Measurements from ENCODE around the gene CMIP.
A peak's percentile ranks its signal among the peaks of the same experiment; 100 is the strongest.

Gene CMIP

DNA sequence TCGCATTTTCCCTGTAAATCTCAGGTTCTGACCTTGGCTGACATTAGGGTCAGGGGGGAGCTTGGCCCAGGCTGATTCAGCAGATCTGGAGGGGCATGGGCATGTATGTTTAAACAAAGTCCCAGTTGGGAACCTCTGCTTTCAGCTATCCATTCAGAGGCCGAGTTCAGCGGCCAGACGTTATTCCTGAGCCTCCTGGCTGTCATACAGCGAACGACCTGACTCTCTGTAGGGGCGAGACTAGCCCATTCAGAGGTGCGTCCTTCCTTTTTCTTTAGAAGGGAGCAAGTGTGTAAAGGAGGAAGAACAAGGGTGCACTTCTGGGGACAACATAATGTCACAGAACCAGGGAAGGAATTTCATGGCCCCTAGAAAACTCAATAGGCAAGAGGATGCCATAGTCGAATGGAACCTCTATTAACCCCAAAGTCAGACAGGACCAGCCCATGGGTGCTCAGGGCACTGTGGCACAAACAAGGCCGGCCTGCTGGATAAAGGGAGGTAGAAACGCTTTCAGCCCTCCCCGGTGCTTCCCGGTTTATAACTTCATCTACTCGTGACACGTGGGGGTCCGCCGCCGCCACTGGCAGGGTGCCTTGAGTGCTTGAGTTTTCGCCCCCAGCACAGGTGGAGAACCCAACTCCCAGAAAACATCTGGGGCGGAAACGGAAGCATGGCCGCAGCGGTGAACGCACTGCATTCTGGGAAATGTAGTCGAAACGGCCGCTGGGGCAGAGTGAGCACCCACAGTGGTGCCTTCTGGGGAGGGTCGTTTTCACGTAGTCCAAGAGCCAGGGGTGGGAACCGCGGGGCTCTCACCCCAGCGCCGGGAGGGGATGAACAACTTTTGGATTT is 301.3 kb downstream of the CMIP start:
- peak overlapping the region; percentile 26 to 44 for H3K9ac ChIP-seq (ENCODE audit: low read depth in 1 of 2, low read length in 2 of 2)

GRCh38 chr16:81746566-81746965 is 302.0 kb downstream of the CMIP start:
- peaks cover 4 to 5% of the 10 kb centered on the region in 2 donors for H3K4me1 ChIP-seq (ENCODE audit: control insufficient read depth in 2 of 2, insufficient read depth in 2 of 2, low read length in 2 of 2)
- H3K27me3 ChIP-seq (ENCODE audit: control insufficient read depth in 2 of 2, insufficient read depth in 2 of 2, low read length in 2 of 2): no peaks in the 10 kb centered on the region
- no peak overlapping the region for H3K9ac ChIP-seq (ENCODE audit: low read depth in 1 of 2, low read length in 2 of 2)
- H3K36me3 ChIP-seq (ENCODE audit: control insufficient read depth in 2 of 2, insufficient read depth in 2 of 2, low read length in 2 of 2): no peaks in the 10 kb centered on the region
- H3K4me3 ChIP-seq (ENCODE audit: low read length in 2 of 2): peak overlapping the region; percentile 52 to 73
- H3K9me3 ChIP-seq (ENCODE audit: control insufficient read depth in 2 of 2, low read length in 2 of 2): no peaks in the 10 kb centered on the region
- no peak overlapping the region for H3K27ac ChIP-seq (ENCODE audit: low read depth in 2 of 2, low read length in 2 of 2)

More for the DNA sequence above, 301.3 kb downstream of the CMIP start:
- Histone ChIP-seq H3K4me3 (ENCODE audit: low read length in 2 of 2) (peak overlapping the region; percentile 52 to 73), H3K27me3 (ENCODE audit: control insufficient read depth in 2 of 2, insufficient read depth in 2 of 2, low read length in 2 of 2) (no peaks in the 10 kb centered on the region), H3K9me3 (ENCODE audit: control insufficient read depth in 2 of 2, low read length in 2 of 2) (no peaks in the 10 kb centered on the region), H3K27ac (ENCODE audit: low read depth in 2 of 2, low read length in 2 of 2) (peak overlapping the region in 1 of 2 donors; percentile 35), H3K4me1 (ENCODE audit: control insufficient read depth in 2 of 2, insufficient read depth in 2 of 2, low read length in 2 of 2) (peaks cover 4 to 5% of the 10 kb centered on the region in 2 donors), H3K36me3 (ENCODE audit: control insufficient read depth in 2 of 2, insufficient read depth in 2 of 2, low read length in 2 of 2) (no peaks in the 10 kb centered on the region)

DNA sequence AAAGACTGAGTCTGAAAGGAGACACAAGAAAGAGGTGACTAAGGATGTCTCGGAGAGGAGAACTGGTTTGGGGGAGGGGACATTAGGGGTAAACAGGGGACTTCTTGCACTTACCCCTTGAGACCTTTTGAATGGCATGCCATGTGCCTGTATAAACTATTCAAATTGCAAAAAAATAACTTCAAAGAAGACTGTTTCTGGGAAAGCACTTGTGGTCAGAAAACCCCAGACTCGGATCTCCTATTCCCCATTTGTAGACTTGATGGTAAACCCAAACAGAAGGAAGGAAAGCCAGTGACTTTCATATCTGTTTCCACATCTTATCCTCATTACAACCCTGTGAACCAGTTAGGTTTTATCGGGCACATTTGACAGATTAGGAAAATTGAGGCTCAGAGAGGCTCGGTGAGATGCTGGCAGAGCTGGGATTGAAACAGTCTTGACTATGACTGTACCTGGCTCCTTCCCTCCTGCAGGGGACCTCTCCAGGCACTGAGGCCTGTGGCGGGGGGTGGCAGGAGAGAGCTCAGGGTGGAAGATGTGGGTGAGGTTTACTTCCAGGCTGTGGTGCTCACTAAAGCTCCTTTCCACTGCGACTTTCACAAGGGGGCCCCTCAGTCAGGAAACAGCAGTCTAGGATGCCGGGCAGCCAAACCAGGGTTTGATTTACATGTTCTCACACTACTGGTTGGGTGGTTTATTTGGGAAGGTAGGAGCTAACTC is 304.0 kb downstream of the CMIP start:
- no peaks in the 10 kb centered on the region for H3K27me3 ChIP-seq (ENCODE audit: control insufficient read depth in 2 of 2, insufficient read depth in 2 of 2, low read length in 2 of 2)
- H3K4me1 ChIP-seq (ENCODE audit: control insufficient read depth in 2 of 2, insufficient read depth in 2 of 2, low read length in 2 of 2): peaks cover 5 to 10% of the 10 kb centered on the region in 2 donors
- no peak overlapping the region for H3K9ac ChIP-seq (ENCODE audit: low read depth in 1 of 2, low read length in 2 of 2)
- no peak overlapping the region for H3K27ac ChIP-seq (ENCODE audit: low read depth in 2 of 2, low read length in 2 of 2)
- H3K4me3 ChIP-seq (ENCODE audit: low read length in 2 of 2): no peak overlapping the region
- no peaks in the 10 kb centered on the region for H3K9me3 ChIP-seq (ENCODE audit: control insufficient read depth in 2 of 2, low read length in 2 of 2)
- no peaks in the 10 kb centered on the region for H3K36me3 ChIP-seq (ENCODE audit: control insufficient read depth in 2 of 2, insufficient read depth in 2 of 2, low read length in 2 of 2)

- peaks cover 0 to 10% of the 10 kb centered on the region in 2 donors for H3K4me1 ChIP-seq (ENCODE audit: control insufficient read depth in 2 of 2, insufficient read depth in 2 of 2, low read length in 2 of 2)
- peaks cover 0 to 2% of the 10 kb centered on the region in 2 donors for H3K27me3 ChIP-seq (ENCODE audit: control insufficient read depth in 2 of 2, insufficient read depth in 2 of 2, low read length in 2 of 2)
- H3K27ac ChIP-seq (ENCODE audit: low read depth in 2 of 2, low read length in 2 of 2): peak overlapping the region; percentile 2 to 79
- no peaks in the 10 kb centered on the region for H3K9me3 ChIP-seq (ENCODE audit: control insufficient read depth in 2 of 2, low read length in 2 of 2)
- H3K36me3 ChIP-seq (ENCODE audit: control insufficient read depth in 2 of 2, insufficient read depth in 2 of 2, low read length in 2 of 2): no peaks in the 10 kb centered on the region
- no peak overlapping the region for H3K9ac ChIP-seq (ENCODE audit: low read depth in 1 of 2, low read length in 2 of 2)
- no peak overlapping the region for H3K4me3 ChIP-seq (ENCODE audit: low read length in 2 of 2)
These were observed 307.7 kb downstream of the CMIP start for GRCh38 chr16:81752225-81752875.

DNA sequence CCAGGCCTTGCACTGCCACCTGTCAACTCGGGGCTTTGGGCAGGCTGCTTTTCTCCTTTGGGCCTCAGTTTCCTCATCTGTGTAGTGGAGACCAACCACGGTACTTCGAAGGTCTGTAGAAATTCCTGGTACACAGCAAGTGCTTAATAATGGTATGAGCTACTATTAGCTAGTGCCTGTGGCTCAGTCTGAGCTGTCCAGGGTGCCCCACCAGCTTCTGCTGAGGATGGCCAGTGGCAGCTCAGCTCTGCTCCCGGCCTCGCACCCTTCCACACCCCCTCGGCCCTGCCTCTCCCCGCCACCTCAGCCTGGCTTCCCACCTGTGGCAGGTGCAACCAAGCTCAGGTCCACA is 308.2 kb downstream of the CMIP start:
- H3K36me3 ChIP-seq (ENCODE audit: control insufficient read depth in 2 of 2, insufficient read depth in 2 of 2, low read length in 2 of 2): no peaks in the 10 kb centered on the region
- no peaks in the 10 kb centered on the region for H3K9me3 ChIP-seq (ENCODE audit: control insufficient read depth in 2 of 2, low read length in 2 of 2)
- H3K27me3 ChIP-seq (ENCODE audit: control insufficient read depth in 2 of 2, insufficient read depth in 2 of 2, low read length in 2 of 2): peaks cover 0 to 2% of the 10 kb centered on the region in 2 donors
- peak overlapping the region; percentile 2 to 79 for H3K27ac ChIP-seq (ENCODE audit: low read depth in 2 of 2, low read length in 2 of 2)
- no peak overlapping the region for H3K4me3 ChIP-seq (ENCODE audit: low read length in 2 of 2)
- H3K4me1 ChIP-seq (ENCODE audit: control insufficient read depth in 2 of 2, insufficient read depth in 2 of 2, low read length in 2 of 2): peaks cover 0 to 10% of the 10 kb centered on the region in 2 donors
- no peak overlapping the region for H3K9ac ChIP-seq (ENCODE audit: low read depth in 1 of 2, low read length in 2 of 2)

DNA sequence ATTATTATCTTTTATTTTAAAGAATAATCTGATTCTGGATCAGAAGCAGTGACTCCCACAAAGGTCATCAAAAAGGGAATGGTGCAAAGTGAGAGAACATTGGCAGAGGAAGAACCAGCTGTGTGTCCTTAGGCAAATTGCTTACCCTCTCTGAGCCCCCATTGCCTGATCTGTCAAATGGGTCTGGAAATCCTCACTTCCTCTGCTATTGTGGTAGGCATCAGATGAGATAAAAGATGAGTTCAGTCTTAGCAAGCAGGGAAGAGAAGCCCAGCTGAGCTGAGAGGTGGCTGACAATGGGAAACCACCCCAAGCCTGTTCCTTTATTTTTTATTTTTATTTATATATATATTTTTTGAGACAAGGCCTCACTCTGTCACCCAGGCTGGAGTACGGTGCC is 310.2 kb downstream of the CMIP start:
- peaks cover 0 to 10% of the 10 kb centered on the region in 2 donors for H3K4me1 ChIP-seq (ENCODE audit: control insufficient read depth in 2 of 2, insufficient read depth in 2 of 2, low read length in 2 of 2)
- H3K27me3 ChIP-seq (ENCODE audit: control insufficient read depth in 2 of 2, insufficient read depth in 2 of 2, low read length in 2 of 2): peaks cover 0 to 2% of the 10 kb centered on the region in 2 donors
- H3K36me3 ChIP-seq (ENCODE audit: control insufficient read depth in 2 of 2, insufficient read depth in 2 of 2, low read length in 2 of 2): no peaks in the 10 kb centered on the region
- no peak overlapping the region for H3K9ac ChIP-seq (ENCODE audit: low read depth in 1 of 2, low read length in 2 of 2)
- H3K4me3 ChIP-seq (ENCODE audit: low read length in 2 of 2): no peak overlapping the region
- no peaks in the 10 kb centered on the region for H3K9me3 ChIP-seq (ENCODE audit: control insufficient read depth in 2 of 2, low read length in 2 of 2)
- no peak overlapping the region for H3K27ac ChIP-seq (ENCODE audit: low read depth in 2 of 2, low read length in 2 of 2)

GRCh38 chr16:81755915-81756614 is 311.5 kb downstream of the CMIP start:
- H3K27me3 ChIP-seq (ENCODE audit: control insufficient read depth in 2 of 2, insufficient read depth in 2 of 2, low read length in 2 of 2): peaks cover 0 to 2% of the 10 kb centered on the region in 2 donors
- H3K9me3 ChIP-seq (ENCODE audit: control insufficient read depth in 2 of 2, low read length in 2 of 2): no peaks in the 10 kb centered on the region
- H3K4me1 ChIP-seq (ENCODE audit: control insufficient read depth in 2 of 2, insufficient read depth in 2 of 2, low read length in 2 of 2): peaks cover 0 to 10% of the 10 kb centered on the region in 2 donors
- H3K9ac ChIP-seq (ENCODE audit: low read depth in 1 of 2, low read length in 2 of 2): no peak overlapping the region
- H3K36me3 ChIP-seq (ENCODE audit: control insufficient read depth in 2 of 2, insufficient read depth in 2 of 2, low read length in 2 of 2): no peaks in the 10 kb centered on the region
- no peak overlapping the region for H3K27ac ChIP-seq (ENCODE audit: low read depth in 2 of 2, low read length in 2 of 2)
- no peak overlapping the region for H3K4me3 ChIP-seq (ENCODE audit: low read length in 2 of 2)

DNA sequence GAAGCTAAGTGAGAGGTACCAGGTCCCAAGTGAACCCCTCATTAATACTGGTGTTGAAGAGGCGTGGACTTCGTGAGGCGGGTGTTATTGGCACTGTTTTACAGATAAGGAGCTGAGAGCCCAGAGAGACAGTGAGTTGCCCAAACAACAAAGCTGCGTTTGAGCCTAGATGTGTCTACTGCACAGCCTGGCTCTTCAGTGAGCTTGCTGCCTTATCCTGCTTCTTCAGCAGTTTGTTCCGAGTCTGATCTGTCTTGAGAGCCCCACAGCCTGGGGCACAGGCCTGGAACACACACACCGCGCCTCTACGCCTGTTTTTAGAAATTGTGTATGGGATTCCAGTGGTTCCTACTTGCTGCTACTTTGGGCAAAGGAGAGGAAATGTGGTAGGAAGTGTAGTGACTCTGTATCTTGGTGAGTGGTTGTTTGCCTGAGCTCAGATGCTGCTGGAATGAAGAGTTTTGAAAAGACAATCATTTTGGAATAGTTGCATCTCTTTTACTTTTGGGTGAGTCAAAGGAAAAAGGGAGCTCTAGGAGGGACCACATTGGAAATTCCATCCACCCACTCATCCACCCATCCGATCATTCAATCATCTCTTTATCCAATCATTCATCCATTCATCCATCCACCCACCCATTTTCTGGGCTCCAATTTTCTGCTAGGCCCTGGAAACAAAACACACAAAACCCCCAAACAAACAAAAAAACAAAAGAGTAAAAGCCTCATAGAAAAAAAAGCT is 312.2 kb downstream of the CMIP start:
- Histone ChIP-seq H3K27ac (ENCODE audit: low read depth in 2 of 2, low read length in 2 of 2) (no peak overlapping the region), H3K27me3 (ENCODE audit: control insufficient read depth in 2 of 2, insufficient read depth in 2 of 2, low read length in 2 of 2) (peaks cover 0 to 2% of the 10 kb centered on the region in 2 donors), H3K4me3 (ENCODE audit: low read length in 2 of 2) (no peak overlapping the region), H3K9ac (ENCODE audit: low read depth in 1 of 2, low read length in 2 of 2) (no peak overlapping the region), H3K4me1 (ENCODE audit: control insufficient read depth in 2 of 2, insufficient read depth in 2 of 2, low read length in 2 of 2) (peaks cover 0 to 10% of the 10 kb centered on the region in 2 donors), H3K9me3 (ENCODE audit: control insufficient read depth in 2 of 2, low read length in 2 of 2) (no peaks in the 10 kb centered on the region), H3K36me3 (ENCODE audit: control insufficient read depth in 2 of 2, insufficient read depth in 2 of 2, low read length in 2 of 2) (no peaks in the 10 kb centered on the region)

DNA sequence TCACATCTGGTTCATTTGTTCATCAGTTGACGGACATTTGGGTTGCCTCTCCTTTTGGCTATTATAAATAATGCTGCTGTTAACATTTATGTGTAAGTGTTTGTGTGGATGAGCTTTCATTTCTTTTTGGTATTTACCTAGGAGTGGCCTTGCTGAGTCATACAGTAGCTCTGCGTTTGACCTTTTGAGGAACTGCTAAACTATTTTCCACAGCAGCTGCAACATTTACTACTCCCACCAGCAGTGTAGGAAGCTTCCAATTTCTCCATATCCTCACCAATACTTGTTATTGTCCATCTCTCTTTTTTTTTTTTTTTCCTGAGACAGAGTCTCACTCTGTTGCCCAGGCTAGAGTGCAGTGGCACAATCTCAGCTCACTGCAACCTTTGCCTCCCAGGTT is 313.8 kb downstream of the CMIP start:
- Histone ChIP-seq H3K36me3 (ENCODE audit: control insufficient read depth in 2 of 2, insufficient read depth in 2 of 2, low read length in 2 of 2) (no peaks in the 10 kb centered on the region), H3K4me3 (ENCODE audit: low read length in 2 of 2) (no peak overlapping the region), H3K27me3 (ENCODE audit: control insufficient read depth in 2 of 2, insufficient read depth in 2 of 2, low read length in 2 of 2) (peaks cover 0 to 2% of the 10 kb centered on the region in 2 donors), H3K27ac (ENCODE audit: low read depth in 2 of 2, low read length in 2 of 2) (no peak overlapping the region), H3K9ac (ENCODE audit: low read depth in 1 of 2, low read length in 2 of 2) (no peak overlapping the region), H3K9me3 (ENCODE audit: control insufficient read depth in 2 of 2, low read length in 2 of 2) (no peaks in the 10 kb centered on the region), H3K4me1 (ENCODE audit: control insufficient read depth in 2 of 2, insufficient read depth in 2 of 2, low read length in 2 of 2) (peaks cover 0 to 5% of the 10 kb centered on the region in 2 donors)

Measured in mucosa of rectum (tissue), 2 donors.